Prostate gland (tissue), 2 donors: ENCODE data around the gene EME2.

Experiments used
- POLR2A ChIP-seq: fragments of 450-650 bp; IDR thresholded peaks from one replicate; pipeline ENCODE4 v1.6.1; 2016; ENCODE audit warnings: antibody characterized with exemption, mild to moderate bottlenecking
- TF ChIP-seq, protein P1 (sequence below), 4 experiments: fragments of 200-600 bp in 2 of 4; fragments of 450-650 bp in 2 of 4; sonication (generic) in 2 of 4; IDR thresholded peaks; 1 replicate in 3 of 4; 2 replicates in 1 of 4; pipeline ENCODE4 v1.5.1; 2016 to 2019; ENCODE audit warnings: antibody characterized with exemption in 4 of 4, mild to moderate bottlenecking in 2 of 4, moderate library complexity in 2 of 4

GRCh38 chr16:1751946-1752345 lies 20.7 kb upstream of the EME2 start:
- TF ChIP-seq, protein P1, sequence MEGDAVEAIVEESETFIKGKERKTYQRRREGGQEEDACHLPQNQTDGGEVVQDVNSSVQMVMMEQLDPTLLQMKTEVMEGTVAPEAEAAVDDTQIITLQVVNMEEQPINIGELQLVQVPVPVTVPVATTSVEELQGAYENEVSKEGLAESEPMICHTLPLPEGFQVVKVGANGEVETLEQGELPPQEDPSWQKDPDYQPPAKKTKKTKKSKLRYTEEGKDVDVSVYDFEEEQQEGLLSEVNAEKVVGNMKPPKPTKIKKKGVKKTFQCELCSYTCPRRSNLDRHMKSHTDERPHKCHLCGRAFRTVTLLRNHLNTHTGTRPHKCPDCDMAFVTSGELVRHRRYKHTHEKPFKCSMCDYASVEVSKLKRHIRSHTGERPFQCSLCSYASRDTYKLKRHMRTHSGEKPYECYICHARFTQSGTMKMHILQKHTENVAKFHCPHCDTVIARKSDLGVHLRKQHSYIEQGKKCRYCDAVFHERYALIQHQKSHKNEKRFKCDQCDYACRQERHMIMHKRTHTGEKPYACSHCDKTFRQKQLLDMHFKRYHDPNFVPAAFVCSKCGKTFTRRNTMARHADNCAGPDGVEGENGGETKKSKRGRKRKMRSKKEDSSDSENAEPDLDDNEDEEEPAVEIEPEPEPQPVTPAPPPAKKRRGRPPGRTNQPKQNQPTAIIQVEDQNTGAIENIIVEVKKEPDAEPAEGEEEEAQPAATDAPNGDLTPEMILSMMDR (IDR thresholded peaks at IDR 0.05): no peak
- no peak for TF ChIP-seq POLR2A
